SK-N-SH (cell line): ENCODE results near the gene PDE11A.

ENCODE experiments used
- EZH2phosphoT487 ChIP-seq: fragments of 200-600 bp; sonication (generic); IDR thresholded peaks from 2 replicates; pipeline ENCODE4 v1.6.1; 2017; ENCODE audit warnings: low read depth, mixed run types, mild to moderate bottlenecking, antibody characterized with exemption, moderate library complexity, borderline replicate concordance
- GABPA ChIP-seq: IDR thresholded peaks from 2 replicates; pipeline ENCODE4 v1.4.0; 2012; ENCODE audit warnings: low read depth, mild to moderate bottlenecking
- RCOR1 ChIP-seq: fragments of 150-350 bp; IDR thresholded peaks from 2 replicates; pipeline ENCODE4 v1.6.1; 2017; ENCODE audit warnings: antibody characterized with exemption, low read length
- TAF1 ChIP-seq: IDR thresholded peaks from 2 replicates; pipeline ENCODE4 v1.6.1; 2012; ENCODE audit warnings: low read depth, mild to moderate bottlenecking, low read length, moderate library complexity, borderline replicate concordance
- TEAD4 ChIP-seq: IDR thresholded peaks from 2 replicates; pipeline ENCODE4 v1.4.0; 2012; ENCODE audit warnings: mild to moderate bottlenecking, borderline replicate concordance; ENCODE audit not compliant: insufficient read depth
- TF ChIP-seq, protein P1 (sequence below): fragments of 200-600 bp; sonication (generic); IDR thresholded peaks from 2 replicates; pipeline ENCODE4 v1.6.1; 2017; ENCODE audit warnings: antibody characterized with exemption, mild to moderate bottlenecking, moderate library complexity
- TF ChIP-seq, protein P2 (sequence below): fragments of 150-350 bp; IDR thresholded peaks from 2 replicates; pipeline ENCODE4 v1.6.1; 2017; ENCODE audit warnings: antibody characterized with exemption, low read length, low read depth, borderline replicate concordance
- TF ChIP-seq, protein P3 (sequence below): IDR thresholded peaks from 2 replicates; pipeline ENCODE4 v1.4.0; 2012; ENCODE audit warnings: low read depth

DNA sequence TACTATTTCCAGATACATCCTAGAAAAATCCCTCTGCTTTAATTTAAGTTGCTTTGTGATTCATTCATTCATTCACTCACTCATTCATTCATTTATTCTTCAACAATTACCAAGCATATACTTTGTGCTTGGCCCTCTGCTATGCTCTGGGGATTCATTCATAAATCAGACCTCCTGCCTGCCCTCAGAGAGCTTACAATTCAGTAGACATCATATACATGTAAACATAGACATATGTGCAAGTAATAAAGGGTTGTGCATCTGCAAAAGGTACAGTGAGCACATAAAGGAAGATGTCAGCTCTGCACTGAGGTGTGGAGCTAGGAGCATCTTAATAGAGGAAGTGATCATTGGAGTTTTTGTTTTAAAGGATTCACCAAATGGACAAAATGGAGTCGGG lies 490.6 kb downstream of the PDE11A start:
- TF ChIP-seq, protein P1, sequence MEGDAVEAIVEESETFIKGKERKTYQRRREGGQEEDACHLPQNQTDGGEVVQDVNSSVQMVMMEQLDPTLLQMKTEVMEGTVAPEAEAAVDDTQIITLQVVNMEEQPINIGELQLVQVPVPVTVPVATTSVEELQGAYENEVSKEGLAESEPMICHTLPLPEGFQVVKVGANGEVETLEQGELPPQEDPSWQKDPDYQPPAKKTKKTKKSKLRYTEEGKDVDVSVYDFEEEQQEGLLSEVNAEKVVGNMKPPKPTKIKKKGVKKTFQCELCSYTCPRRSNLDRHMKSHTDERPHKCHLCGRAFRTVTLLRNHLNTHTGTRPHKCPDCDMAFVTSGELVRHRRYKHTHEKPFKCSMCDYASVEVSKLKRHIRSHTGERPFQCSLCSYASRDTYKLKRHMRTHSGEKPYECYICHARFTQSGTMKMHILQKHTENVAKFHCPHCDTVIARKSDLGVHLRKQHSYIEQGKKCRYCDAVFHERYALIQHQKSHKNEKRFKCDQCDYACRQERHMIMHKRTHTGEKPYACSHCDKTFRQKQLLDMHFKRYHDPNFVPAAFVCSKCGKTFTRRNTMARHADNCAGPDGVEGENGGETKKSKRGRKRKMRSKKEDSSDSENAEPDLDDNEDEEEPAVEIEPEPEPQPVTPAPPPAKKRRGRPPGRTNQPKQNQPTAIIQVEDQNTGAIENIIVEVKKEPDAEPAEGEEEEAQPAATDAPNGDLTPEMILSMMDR, result no peak
- TF ChIP-seq TEAD4, result no peak
- no peak for TF ChIP-seq RCOR1
- TF ChIP-seq, protein P2, sequence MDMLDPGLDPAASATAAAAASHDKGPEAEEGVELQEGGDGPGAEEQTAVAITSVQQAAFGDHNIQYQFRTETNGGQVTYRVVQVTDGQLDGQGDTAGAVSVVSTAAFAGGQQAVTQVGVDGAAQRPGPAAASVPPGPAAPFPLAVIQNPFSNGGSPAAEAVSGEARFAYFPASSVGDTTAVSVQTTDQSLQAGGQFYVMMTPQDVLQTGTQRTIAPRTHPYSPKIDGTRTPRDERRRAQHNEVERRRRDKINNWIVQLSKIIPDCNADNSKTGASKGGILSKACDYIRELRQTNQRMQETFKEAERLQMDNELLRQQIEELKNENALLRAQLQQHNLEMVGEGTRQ, result no peak
- TF ChIP-seq EZH2phosphoT487, result no peak
- no peak for TF ChIP-seq GABPA
- TF ChIP-seq, protein P3, sequence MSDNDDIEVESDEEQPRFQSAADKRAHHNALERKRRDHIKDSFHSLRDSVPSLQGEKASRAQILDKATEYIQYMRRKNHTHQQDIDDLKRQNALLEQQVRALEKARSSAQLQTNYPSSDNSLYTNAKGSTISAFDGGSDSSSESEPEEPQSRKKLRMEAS, result no peak
- no peak for TF ChIP-seq TAF1
